NCI-H524 (cell line): ENCODE results near the gene CSTF3.

Source experiments
- DNase-seq, 2 experiments: peaks; one replicate each; lab custom pipeline; 2025; lab: John Stamatoyannopoulos, UW

The CSTF3 gene

DNA sequence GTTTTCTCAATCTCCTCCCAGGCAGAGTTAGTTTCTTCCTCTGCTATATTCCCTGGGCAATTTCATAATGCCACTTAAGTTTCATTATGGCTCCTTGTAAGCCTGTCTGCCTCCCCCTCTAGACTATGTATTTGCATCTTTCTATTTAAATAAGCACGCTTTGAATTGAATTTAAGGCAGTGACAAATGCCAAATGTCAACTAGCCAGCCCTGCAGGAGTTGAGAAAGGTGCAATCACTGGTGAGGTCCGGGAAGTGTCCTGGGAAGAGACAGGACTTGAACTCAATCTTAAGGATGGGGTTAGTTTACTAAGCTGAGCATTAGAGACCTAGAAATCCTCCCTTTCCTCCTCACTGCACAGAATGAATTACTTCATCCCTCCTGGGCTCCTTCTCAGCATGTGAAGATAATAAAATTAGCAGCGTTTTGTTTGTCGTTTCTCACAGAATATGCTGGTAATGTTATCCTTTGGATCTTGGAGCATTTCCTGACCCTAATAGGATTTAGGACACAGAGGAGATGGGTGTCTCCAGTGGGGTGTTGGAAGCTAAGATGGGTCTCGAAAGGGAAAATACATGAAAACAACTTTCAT, 120.3 kb downstream of the CSTF3 start:
- DNase-seq: no peak

DNA sequence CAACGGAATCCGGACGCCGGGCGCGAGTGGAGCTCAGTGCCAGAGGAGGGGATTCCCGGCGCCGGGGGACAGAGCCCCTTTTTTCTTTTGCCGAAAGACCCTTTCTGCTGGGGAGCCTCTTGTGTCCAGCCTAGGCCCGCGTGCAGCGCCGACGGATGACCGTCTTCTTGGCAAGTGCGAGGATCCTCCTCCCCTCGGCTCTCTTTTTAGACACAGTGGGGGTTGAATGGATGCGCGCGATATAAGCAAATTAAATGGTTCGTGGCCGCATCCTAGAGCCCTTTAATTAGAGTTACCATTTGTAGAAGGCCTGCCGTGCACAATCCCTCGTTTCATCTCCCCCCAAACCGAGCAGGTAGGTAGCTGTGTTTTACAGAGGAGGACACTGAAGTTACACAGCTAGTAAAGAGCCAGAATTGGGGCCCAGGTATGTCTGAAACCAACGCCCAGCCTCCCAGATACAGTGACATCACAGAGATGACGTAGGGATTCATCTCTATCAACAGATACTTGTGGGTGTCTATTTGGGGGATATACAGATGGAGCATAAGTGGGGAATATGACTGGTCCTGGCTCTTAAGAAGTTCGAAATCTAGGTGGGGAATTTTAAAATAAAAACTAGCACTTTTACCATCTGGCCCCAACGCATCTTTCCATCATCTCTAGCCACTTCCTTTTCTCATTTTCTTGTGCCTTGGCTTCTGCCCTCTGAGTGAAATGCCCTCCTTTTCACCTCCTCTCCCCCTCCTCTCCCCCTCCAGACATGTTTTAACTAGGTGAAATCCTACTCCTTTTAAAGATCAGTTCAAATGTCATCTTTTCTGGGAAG, 121.0 kb downstream of the CSTF3 start:
- DNase-seq: peak in 1 of 2 experiments; percentile 23

DNA sequence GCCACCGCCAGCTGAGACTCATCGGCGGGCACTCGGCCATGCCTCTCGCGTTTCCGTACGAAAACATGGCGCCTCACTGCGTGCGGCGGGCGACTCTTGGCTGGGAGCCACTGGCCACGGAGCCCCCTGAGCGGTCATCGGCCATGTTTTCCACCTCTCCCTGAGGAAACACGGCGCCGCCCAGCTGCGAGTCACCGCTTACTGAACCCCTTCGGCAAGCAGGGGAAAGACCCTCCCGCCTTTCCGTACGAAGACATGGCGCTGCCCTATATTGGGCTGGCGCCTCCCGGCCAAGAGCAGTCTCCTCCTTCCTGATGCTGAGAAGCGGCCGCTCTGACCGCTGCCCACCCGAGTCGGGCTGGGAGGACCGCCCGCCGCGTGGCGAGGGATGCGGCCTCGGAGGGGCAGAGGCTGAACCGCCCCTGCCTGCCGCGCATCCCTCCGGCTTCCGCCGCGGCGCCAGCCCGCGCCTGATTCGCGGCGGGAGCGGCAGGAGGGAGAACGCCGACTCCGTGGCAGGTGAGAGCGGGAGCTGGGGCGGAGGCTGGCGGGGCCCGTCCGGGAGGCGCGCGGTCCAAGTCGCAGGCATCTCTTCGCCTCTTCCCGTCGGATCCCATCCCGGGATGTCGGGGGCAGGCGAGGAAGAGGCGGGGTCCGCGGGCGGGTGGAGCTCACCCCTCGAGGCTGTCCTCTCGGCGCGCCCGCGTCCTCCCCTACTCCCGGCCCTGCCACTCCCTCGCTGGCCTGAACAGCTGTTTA, 121.8 kb downstream of the CSTF3 start, which contains the start of gene TCP11L1:
TSS of gene TCP11L1 (plus strand) at position 299 of the 759 bp plus-strand sequence. CDS start 4,202 bp downstream, outside the sequence.
- DNase-seq: peak; percentile 85 to 91

- no peak for DNase-seq
Measured at GRCh38 chr11:33035011-33035410, 126.3 kb downstream of the CSTF3 start.
